Vagina (tissue), 2 donors: ENCODE measurements around the gene TXNRD2. TPM values are rescaled to one million over a fixed set of nuclear protein-coding genes. Genes with fewer than 3 reads are reported as not detected.

Source experiments
- DNase-seq, 2 donors: peaks; one replicate each; pipeline ENCODE4 v3.0.0-alpha.2; 2017; ENCODE audit errors: extremely low spot score in 2 of 2
- H3K27ac ChIP-seq: fragments of 200-600 bp; sonication (generic); one replicate; pipeline ENCODE4 v1.5.1; 2019
- H3K27me3 ChIP-seq: fragments of 200-600 bp; sonication (generic); one replicate; pipeline ENCODE4 v1.5.1; 2019
- H3K36me3 ChIP-seq, 2 donors: fragments of 200-600 bp; sonication (generic); one replicate each; pipeline ENCODE4 v1.5.1; 2017 to 2019
- H3K4me1 ChIP-seq: fragments of 200-600 bp; sonication (generic); one replicate; pipeline ENCODE4 v1.5.1; 2019
- H3K4me3 ChIP-seq, 2 donors: fragments of 200-600 bp; sonication (generic); 1 replicate in 1 of 2; 2 replicates in 1 of 2; pipeline ENCODE4 v1.5.1; 2016 to 2019
- H3K9me3 ChIP-seq: fragments of 200-600 bp; sonication (generic); one replicate; pipeline ENCODE4 v1.5.1; 2019
- POLR2A ChIP-seq, 2 donors: fragments of 450-650 bp; IDR thresholded peaks; one replicate each; pipeline ENCODE4 v1.6.1; 2017; ENCODE audit warnings: antibody characterized with exemption in 2 of 2, mild to moderate bottlenecking in 2 of 2, moderate library complexity in 2 of 2
- POLR2AphosphoS5 ChIP-seq, 2 donors: sonication (generic); formaldehyde crosslinking; IDR thresholded peaks; one replicate each; pipeline ENCODE4 v1.9.0; 2017; ENCODE audit warnings: antibody characterized with exemption in 2 of 2, mild to moderate bottlenecking in 2 of 2, low read depth in 1 of 2; ENCODE audit not compliant: insufficient read depth in 1 of 2
- intact Hi-C: fragments of 100-400 bp; cut with DNase I; formaldehyde crosslinking; loops from one replicate; pipeline ENCODE4 v1.15.1; 2023
- total RNA-seq: library from RNA; depleted of rRNA; stranded (reverse); fragments of >200 nt; gene quantifications from one replicate; pipeline ENCODE4 v1.2.3, GENCODE V29; 2016
- TF ChIP-seq, protein P1 (sequence below), 3 experiments: fragments of 450-650 bp in 2 of 3; fragments of 200-600 bp in 1 of 3; sonication (generic) in 1 of 3; IDR thresholded peaks; one replicate each; pipeline ENCODE4 v1.5.1; 2017 to 2019; ENCODE audit warnings: antibody characterized with exemption in 3 of 3, mild to moderate bottlenecking in 2 of 3, moderate library complexity in 2 of 3

The TXNRD2 gene
- total RNA-seq, 1 donor from 2014 or later, result 13.5 TPM

DNA sequence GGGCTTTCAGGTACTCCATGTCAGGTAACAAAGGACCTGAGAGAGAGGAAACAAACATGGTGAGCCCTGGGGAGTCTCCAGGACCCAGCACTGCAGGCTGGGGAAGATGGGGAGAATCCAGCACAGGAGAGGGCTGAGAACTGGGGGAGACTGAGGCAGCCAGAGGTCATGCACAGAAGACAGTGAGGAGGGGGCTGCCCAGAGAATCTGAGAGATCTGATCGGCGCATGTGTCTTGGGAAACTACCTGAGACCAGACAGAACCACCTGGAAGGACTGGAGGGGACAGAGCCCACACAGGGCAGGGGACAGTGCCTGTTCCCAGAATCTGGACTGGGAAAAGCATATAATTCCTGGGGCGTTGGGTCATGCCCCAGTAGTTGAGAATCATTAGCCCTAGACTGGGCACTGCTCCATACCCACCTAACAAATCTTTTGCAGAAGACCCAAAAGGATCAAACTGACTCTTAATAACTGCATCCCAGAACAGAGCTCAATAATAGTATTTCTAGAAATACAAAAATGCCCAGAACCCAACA lies 20.0 kb downstream of the TXNRD2 start:
- H3K4me3 ChIP-seq, result no peak overlapping the region
- DNase-seq, result no peak
- H3K27me3 ChIP-seq, result no peaks in the 10 kb centered on the region
- H3K9me3 ChIP-seq, result no peaks in the 10 kb centered on the region
- peaks cover 6 to 19% of the 10 kb centered on the region in 2 donors for H3K36me3 ChIP-seq
- TF ChIP-seq POLR2AphosphoS5 (IDR thresholded peaks at IDR 0.05; ENCODE audit: insufficient read depth in 1 of 2, low read depth in 1 of 2), result no peak
- no peak for TF ChIP-seq POLR2A (IDR thresholded peaks at IDR 0.05)
- intact Hi-C loops, result no loop called here
- H3K27ac ChIP-seq, result no peak overlapping the region
- H3K4me1 ChIP-seq, result no peaks in the 10 kb centered on the region

DNA sequence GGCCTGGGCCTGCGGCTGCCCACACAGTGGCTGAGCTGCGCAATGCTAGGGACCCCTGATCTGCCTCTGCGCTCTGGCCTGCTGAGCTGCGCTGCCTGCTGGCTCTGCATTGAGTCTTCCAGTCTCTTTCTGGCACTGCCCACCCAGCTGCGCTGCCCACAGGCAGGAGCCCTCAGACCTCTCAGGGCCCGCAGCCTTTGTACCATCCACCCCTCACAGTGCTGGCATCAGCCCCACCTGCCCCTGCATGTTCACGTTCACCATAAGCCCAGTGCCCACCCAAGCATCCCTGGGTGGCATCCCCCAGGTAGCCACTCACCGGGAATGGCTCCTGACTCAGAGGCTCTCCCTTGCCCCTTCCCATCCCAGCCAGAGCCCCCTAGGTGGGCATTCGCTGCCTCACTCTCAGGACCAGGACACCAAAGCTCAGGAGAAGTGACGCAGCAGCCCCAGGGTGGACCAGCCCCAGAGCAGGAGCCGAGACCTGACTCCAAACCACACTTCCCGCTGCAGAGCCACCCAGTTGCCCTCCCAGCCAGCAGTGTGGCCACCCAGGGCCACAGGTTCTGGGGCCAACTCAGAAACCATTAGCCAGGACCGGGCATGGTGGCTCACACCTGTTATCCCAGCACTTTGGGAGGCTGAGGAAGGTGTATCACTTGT lies 21.8 kb downstream of the TXNRD2 start:
- H3K36me3 ChIP-seq, result peaks cover 6 to 31% of the 10 kb centered on the region in 2 donors

DNA sequence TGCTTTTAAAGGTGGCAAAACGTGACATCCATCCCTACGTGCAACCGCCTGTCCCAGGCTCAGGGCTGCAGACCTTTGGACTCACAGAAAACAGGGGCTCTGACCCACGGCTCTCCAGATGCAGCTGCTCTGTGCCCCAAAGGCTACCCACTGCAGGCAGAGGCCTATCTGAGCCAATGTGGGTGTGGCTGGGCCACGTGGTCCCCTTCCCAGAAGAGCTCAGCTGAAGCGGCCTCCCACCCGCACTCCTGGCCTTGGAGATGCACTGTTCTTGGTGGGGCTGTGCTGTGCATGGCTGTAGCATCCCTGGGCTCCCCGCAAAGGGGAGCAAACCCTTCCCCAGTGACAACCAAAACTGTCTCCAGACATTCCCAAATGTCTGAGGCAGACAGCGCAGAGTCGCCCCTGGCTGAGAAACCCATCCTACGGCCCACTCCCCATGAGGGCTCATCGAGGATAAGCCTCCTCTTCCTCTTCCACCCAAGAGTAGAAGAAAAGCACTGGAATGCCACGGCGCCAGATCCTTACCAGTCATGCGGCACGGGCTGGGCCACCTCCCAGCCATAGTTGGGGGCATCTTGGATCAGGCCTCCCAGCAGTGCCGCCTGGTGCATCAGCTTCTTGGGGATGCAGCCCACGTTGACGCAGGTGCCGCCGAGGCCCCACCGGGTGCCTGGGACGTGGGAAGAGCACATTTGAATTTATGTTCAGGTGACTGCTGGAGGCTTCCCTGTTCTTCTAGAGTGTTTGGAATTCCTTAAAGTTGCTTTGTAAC lies 23.1 kb downstream of the TXNRD2 start:
- DNase-seq, result no peak
- intact Hi-C loops, result no loop called here

More for the DNA sequence above, 21.8 kb downstream of the TXNRD2 start:
- H3K27me3 ChIP-seq, result no peaks in the 10 kb centered on the region
- H3K27ac ChIP-seq, result no peak overlapping the region
- intact Hi-C loops, result no loop called here
- no peak for DNase-seq
- H3K4me3 ChIP-seq, result no peak overlapping the region
- TF ChIP-seq POLR2AphosphoS5 (IDR thresholded peaks at IDR 0.05; ENCODE audit: insufficient read depth in 1 of 2, low read depth in 1 of 2) (no peak), POLR2A (IDR thresholded peaks at IDR 0.05) (no peak)
- TF ChIP-seq, protein P1, sequence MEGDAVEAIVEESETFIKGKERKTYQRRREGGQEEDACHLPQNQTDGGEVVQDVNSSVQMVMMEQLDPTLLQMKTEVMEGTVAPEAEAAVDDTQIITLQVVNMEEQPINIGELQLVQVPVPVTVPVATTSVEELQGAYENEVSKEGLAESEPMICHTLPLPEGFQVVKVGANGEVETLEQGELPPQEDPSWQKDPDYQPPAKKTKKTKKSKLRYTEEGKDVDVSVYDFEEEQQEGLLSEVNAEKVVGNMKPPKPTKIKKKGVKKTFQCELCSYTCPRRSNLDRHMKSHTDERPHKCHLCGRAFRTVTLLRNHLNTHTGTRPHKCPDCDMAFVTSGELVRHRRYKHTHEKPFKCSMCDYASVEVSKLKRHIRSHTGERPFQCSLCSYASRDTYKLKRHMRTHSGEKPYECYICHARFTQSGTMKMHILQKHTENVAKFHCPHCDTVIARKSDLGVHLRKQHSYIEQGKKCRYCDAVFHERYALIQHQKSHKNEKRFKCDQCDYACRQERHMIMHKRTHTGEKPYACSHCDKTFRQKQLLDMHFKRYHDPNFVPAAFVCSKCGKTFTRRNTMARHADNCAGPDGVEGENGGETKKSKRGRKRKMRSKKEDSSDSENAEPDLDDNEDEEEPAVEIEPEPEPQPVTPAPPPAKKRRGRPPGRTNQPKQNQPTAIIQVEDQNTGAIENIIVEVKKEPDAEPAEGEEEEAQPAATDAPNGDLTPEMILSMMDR (IDR thresholded peaks at IDR 0.05), result no peak
- H3K9me3 ChIP-seq, result no peaks in the 10 kb centered on the region
- H3K4me1 ChIP-seq, result no peaks in the 10 kb centered on the region

DNA sequence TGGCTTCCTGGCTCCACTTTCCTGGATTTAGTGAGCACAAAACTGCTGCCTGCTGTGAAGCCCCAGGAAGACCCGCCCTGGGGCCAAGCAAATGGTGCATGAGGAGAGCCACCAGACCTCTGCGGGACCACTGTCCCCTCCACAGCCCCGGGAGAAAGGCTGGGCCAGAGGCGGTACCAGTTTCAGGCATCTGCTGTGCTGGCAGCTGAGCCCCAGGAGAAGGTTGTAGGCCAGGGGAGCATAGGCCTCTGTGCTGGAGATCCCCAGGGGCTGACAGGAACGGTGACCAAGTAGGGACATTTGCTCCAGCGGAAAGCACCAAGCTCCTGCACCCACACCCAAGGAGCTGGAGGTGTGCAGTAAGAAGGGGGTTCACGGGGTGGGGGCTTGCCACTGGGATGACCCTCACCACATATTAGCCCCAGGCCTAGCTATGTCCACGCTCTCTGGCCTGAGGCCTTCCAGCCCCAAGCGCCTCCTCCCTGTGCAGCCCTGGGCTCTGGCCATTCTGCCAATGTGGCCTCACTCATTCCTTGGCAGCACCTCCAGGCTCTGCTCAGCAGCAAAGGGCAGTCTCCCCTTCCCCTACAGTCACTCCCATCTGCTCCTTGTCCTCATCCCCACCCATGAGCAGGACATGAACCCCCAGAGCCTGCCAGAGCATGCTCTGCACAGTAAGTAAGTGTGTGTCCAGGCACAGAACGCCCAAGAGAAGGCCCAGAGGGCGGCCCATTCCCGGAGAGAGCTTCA lies 24.1 kb downstream of the TXNRD2 start:
- no peak for TF ChIP-seq POLR2A (IDR thresholded peaks at IDR 0.05)
- TF ChIP-seq POLR2AphosphoS5 (IDR thresholded peaks at IDR 0.05; ENCODE audit: insufficient read depth in 1 of 2, low read depth in 1 of 2), result no peak
- TF ChIP-seq, protein P1 (IDR thresholded peaks at IDR 0.05), result no peak
- intact Hi-C loops, result no loop called here
- H3K27me3 ChIP-seq, result no peaks in the 10 kb centered on the region
- no peaks in the 10 kb centered on the region for H3K9me3 ChIP-seq
- no peak overlapping the region for H3K4me3 ChIP-seq
- no peaks in the 10 kb centered on the region for H3K4me1 ChIP-seq
- peaks cover 6 to 53% of the 10 kb centered on the region in 2 donors for H3K36me3 ChIP-seq
- H3K27ac ChIP-seq, result no peak overlapping the region
- DNase-seq, result no peak

More for the DNA sequence above, 23.1 kb downstream of the TXNRD2 start:
- TF ChIP-seq POLR2AphosphoS5 (IDR thresholded peaks at IDR 0.05; ENCODE audit: insufficient read depth in 1 of 2, low read depth in 1 of 2), result no peak
- TF ChIP-seq, protein P1 (IDR thresholded peaks at IDR 0.05), result no peak
- no peak for TF ChIP-seq POLR2A (IDR thresholded peaks at IDR 0.05)
- Histone ChIP-seq H3K9me3 (no peaks in the 10 kb centered on the region), H3K36me3 (peaks cover 6 to 44% of the 10 kb centered on the region in 2 donors), H3K27me3 (no peaks in the 10 kb centered on the region), H3K4me3 (no peak overlapping the region), H3K4me1 (no peaks in the 10 kb centered on the region), H3K27ac (no peak overlapping the region)

DNA sequence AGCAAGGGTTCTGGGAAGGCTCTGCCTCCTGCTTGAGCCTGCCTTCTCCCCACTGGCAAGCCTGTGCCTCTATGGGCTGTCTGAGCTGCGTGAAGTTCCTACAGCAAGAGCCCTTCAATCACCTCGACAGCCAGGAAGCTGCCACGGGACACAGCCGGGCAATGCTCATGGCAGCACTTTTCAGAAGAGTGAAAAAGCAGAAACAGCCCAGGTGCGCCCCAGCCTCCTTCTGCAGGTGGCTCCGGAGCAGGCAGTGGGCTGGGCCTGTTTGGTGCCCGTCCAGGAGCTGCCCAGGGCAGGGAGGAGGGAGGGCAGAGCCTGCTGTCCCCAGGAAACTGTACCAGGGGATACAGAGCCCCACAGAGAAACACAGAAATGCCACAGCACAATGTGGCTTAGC lies 24.7 kb downstream of the TXNRD2 start:
- Histone ChIP-seq H3K27ac (no peak overlapping the region), H3K4me3 (no peak overlapping the region), H3K9me3 (no peaks in the 10 kb centered on the region), H3K27me3 (no peaks in the 10 kb centered on the region), H3K4me1 (no peaks in the 10 kb centered on the region), H3K36me3 (peaks cover 6 to 55% of the 10 kb centered on the region in 2 donors)
- TF ChIP-seq, protein P1 (IDR thresholded peaks at IDR 0.05), result no peak
- TF ChIP-seq POLR2AphosphoS5 (IDR thresholded peaks at IDR 0.05; ENCODE audit: insufficient read depth in 1 of 2, low read depth in 1 of 2), result no peak
- no peak for TF ChIP-seq POLR2A (IDR thresholded peaks at IDR 0.05)
- intact Hi-C loops, result no loop called here
- DNase-seq, result no peak
